SK-N-SH treated with all-trans-retinoic acid at 6 μM for 48 hours (cell line): Measurements from ENCODE around the gene TUT7.

ENCODE experiments used
- ATAC-seq: fragments of 200-7000 bp; cut with Tn5 transposase; 3 replicates; pipeline ENCODE4 v1.9.1; 2020; ENCODE audit warnings: mild to moderate bottlenecking, moderate library complexity
- ARNTL ChIP-seq: fragments of 450-650 bp; formaldehyde crosslinking; IDR thresholded peaks from 2 replicates; pipeline ENCODE4 v1.5.0; 2020; ENCODE audit warnings: low read depth, mild to moderate bottlenecking, moderate library complexity, borderline replicate concordance
- BACH2 ChIP-seq: fragments of 250-450 bp; sonication (Bioruptor Pico); IDR thresholded peaks from 2 replicates; pipeline ENCODE4 v1.9.0; 2021; ENCODE audit warnings: mild to moderate bottlenecking, borderline replicate concordance
- CSDC2 ChIP-seq: fragments of 250-450 bp; sonication (Bioruptor Pico); IDR thresholded peaks from 2 replicates; pipeline ENCODE4 v1.5.0; 2020; ENCODE audit warnings: mild to moderate bottlenecking, moderate library complexity
- ESRRG ChIP-seq: fragments of 250-450 bp; sonication (Bioruptor Pico); IDR thresholded peaks from 2 replicates; pipeline ENCODE4 v1.6.1; 2021; ENCODE audit warnings: mild to moderate bottlenecking
- GLIS3 ChIP-seq: fragments of 250-450 bp; sonication (Bioruptor Pico); IDR thresholded peaks from 2 replicates; pipeline ENCODE4 v1.5.0; 2020; ENCODE audit warnings: mild to moderate bottlenecking, moderate library complexity
- ISL1 ChIP-seq: fragments of 250-450 bp; sonication (Bioruptor Pico); IDR thresholded peaks from 2 replicates; pipeline ENCODE4 v2.1.2; 2022; ENCODE audit warnings: mild to moderate bottlenecking, moderate library complexity
- OSR1 ChIP-seq: fragments of 250-450 bp; sonication (Bioruptor Pico); IDR thresholded peaks from 2 replicates; pipeline ENCODE4 v1.8.0; 2022; ENCODE audit warnings: moderate library complexity, mild to moderate bottlenecking, inconsistent platforms
- PPARA ChIP-seq: fragments of 250-450 bp; sonication (Bioruptor Pico); IDR thresholded peaks from 2 replicates; pipeline ENCODE4 v1.5.0; 2020; ENCODE audit warnings: mild to moderate bottlenecking, borderline replicate concordance
- RARB ChIP-seq: fragments of 250-450 bp; sonication (Bioruptor Pico); IDR thresholded peaks from 2 replicates; pipeline ENCODE4 v1.8.0; 2021; ENCODE audit warnings: mild to moderate bottlenecking, moderate library complexity
- SNAI2 ChIP-seq: fragments of 250-450 bp; sonication (Bioruptor Pico); IDR thresholded peaks from 2 replicates; pipeline ENCODE4 v1.5.0; 2020; ENCODE audit warnings: mild to moderate bottlenecking, moderate library complexity
- TCF4 ChIP-seq: fragments of 250-450 bp; sonication (Bioruptor Pico); IDR thresholded peaks from 2 replicates; pipeline ENCODE4 v1.8.0; 2021; ENCODE audit warnings: mild to moderate bottlenecking, moderate library complexity, borderline replicate concordance
- TOX ChIP-seq: fragments of 250-450 bp; sonication (Bioruptor Pico); IDR thresholded peaks from 2 replicates; pipeline ENCODE4 v1.8.0; 2021; ENCODE audit warnings: mild to moderate bottlenecking, moderate library complexity, borderline replicate concordance
- ZC3H10 ChIP-seq: fragments of 250-450 bp; sonication (Bioruptor Pico); IDR thresholded peaks from 2 replicates; pipeline ENCODE4 v1.5.1; 2021; ENCODE audit warnings: mild to moderate bottlenecking, moderate library complexity
- ZFP3 ChIP-seq: fragments of 250-450 bp; sonication (Bioruptor Pico); IDR thresholded peaks from 2 replicates; pipeline ENCODE4 v1.5.0; 2020; ENCODE audit warnings: mild to moderate bottlenecking, moderate library complexity
- ZFP30 ChIP-seq: fragments of 450-650 bp; formaldehyde crosslinking; IDR thresholded peaks from 2 replicates; pipeline ENCODE4 v1.5.0; 2022; ENCODE audit warnings: mild to moderate bottlenecking, moderate library complexity
- ZNF565 ChIP-seq: fragments of 450-650 bp; formaldehyde crosslinking; conservative IDR thresholded peaks from 2 replicates; pipeline ENCODE4 v1.5.0; 2020; ENCODE audit warnings: low read depth, mild to moderate bottlenecking, moderate library complexity
- ZNF70 ChIP-seq: fragments of 450-650 bp; formaldehyde crosslinking; IDR thresholded peaks from 2 replicates; pipeline ENCODE4 v1.5.0; 2020; ENCODE audit warnings: mild to moderate bottlenecking, moderate library complexity
- TF ChIP-seq, protein P1 (sequence below): fragments of 250-450 bp; sonication (Bioruptor Pico); IDR thresholded peaks from 2 replicates; pipeline ENCODE4 v1.8.0; 2020; ENCODE audit warnings: mild to moderate bottlenecking, moderate library complexity, borderline replicate concordance
- TF ChIP-seq, protein P2 (sequence below): fragments of 250-450 bp; sonication (Bioruptor Pico); IDR thresholded peaks from 2 replicates; pipeline ENCODE4 v1.5.1; 2020; ENCODE audit warnings: low read depth, mild to moderate bottlenecking, moderate library complexity
- TF ChIP-seq, protein P3 (sequence below): fragments of 250-450 bp; sonication (Bioruptor Pico); IDR thresholded peaks from 2 replicates; pipeline ENCODE4 v1.5.0; 2020; ENCODE audit warnings: mild to moderate bottlenecking, moderate library complexity
- TF ChIP-seq, protein P4 (sequence below): fragments of 250-450 bp; sonication (Bioruptor Pico); IDR thresholded peaks from 2 replicates; pipeline ENCODE4 v1.5.1; 2021; ENCODE audit warnings: mild to moderate bottlenecking, moderate library complexity
- TF ChIP-seq, protein P5 (sequence below): fragments of 250-450 bp; sonication (Bioruptor Pico); IDR thresholded peaks from 2 replicates; pipeline ENCODE4 v1.8.0; 2021; ENCODE audit warnings: low read depth, mild to moderate bottlenecking, moderate library complexity, borderline replicate concordance

The TUT7 gene

DNA sequence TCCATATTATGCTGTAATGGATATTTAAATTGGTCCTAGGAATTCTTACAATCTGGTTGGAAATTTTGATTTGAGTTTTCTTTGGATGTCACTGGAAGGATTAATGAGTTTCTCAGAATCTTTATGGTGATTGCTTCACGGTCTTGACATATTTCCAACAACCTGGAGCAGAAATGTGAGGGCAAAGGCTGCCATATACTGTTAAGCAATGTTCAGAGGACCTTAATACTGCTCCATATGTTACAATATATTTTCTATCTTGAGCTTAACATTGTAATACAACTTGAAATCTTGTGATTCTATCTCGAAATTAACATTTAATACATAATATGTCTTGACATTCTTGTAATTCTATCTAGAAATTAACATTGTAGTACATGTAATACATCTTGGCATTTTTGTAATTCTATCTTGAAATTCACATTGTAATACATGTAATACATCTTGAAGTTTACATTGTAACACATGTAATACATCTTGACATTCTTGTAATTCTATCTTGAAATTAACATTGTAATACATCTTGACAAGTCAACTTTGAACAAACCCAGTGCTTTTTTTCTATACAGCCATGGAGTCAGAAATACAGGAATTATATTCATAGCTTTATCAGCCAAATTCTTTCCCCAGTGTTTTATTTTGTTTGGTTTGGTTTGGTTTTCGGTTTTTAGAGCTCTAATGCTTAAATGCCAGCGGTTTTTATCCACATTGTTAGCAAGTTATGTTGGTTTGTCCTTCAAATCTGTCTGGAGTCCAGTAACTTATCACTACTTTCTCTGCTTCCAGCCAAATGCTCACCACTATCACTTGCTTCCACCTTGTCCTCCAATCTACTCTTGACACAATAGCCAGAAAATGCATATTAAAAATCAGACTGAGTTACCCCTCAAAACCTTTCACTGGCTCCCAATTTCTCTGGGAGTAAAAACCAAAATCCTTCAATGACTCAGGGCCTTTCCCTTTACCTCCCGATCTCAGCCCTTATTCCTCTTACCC lies 3.0 kb upstream of the TUT7 start:
- TF ChIP-seq GLIS3 (no peak), ZNF70 (CRISPR knock-in tag) (no peak), ZFP30 (CRISPR knock-in tag) (no peak), TCF4 (CRISPR knock-in tag) (no peak), TOX (CRISPR knock-in tag) (no peak), RARB (CRISPR knock-in tag) (no peak), ESRRG (CRISPR knock-in tag) (no peak), ZNF565 (CRISPR knock-in tag) (no peak), ARNTL (CRISPR knock-in tag) (no peak)
- TF ChIP-seq, protein P1, sequence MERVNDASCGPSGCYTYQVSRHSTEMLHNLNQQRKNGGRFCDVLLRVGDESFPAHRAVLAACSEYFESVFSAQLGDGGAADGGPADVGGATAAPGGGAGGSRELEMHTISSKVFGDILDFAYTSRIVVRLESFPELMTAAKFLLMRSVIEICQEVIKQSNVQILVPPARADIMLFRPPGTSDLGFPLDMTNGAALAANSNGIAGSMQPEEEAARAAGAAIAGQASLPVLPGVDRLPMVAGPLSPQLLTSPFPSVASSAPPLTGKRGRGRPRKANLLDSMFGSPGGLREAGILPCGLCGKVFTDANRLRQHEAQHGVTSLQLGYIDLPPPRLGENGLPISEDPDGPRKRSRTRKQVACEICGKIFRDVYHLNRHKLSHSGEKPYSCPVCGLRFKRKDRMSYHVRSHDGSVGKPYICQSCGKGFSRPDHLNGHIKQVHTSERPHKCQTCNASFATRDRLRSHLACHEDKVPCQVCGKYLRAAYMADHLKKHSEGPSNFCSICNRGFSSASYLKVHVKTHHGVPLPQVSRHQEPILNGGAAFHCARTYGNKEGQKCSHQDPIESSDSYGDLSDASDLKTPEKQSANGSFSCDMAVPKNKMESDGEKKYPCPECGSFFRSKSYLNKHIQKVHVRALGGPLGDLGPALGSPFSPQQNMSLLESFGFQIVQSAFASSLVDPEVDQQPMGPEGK (CRISPR knock-in tag), result no peak
- TF ChIP-seq, protein P2, sequence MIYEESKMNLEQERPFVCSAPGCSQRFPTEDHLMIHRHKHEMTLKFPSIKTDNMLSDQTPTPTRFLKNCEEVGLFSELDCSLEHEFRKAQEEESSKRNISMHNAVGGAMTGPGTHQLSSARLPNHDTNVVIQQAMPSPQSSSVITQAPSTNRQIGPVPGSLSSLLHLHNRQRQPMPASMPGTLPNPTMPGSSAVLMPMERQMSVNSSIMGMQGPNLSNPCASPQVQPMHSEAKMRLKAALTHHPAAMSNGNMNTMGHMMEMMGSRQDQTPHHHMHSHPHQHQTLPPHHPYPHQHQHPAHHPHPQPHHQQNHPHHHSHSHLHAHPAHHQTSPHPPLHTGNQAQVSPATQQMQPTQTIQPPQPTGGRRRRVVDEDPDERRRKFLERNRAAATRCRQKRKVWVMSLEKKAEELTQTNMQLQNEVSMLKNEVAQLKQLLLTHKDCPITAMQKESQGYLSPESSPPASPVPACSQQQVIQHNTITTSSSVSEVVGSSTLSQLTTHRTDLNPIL, result no peak
- ATAC-seq, result no peak

DNA sequence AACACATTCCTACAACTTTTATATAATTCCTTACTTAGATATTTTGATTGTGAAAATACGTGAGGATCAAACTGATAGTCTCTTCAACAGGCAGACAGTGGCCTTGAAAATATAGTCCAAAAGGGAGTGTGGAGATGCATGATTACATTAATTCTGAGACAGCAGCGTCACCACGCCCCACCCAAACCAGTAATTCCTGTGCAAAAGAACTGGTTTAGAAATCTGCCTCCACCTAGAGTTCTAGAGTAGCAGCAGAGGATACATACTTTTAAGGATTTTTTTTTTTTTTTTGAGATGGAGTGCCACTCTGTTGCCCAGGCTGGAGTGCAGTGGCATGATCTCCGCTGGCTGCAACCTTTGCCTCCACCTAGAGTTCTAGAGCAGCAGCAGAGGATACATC lies 1.6 kb upstream of the TUT7 start:
- TF ChIP-seq, protein P1 (CRISPR knock-in tag), result no peak
- TF ChIP-seq SNAI2 (CRISPR knock-in tag) (no peak), ISL1 (CRISPR knock-in tag) (no peak), RARB (CRISPR knock-in tag) (no peak), ESRRG (CRISPR knock-in tag) (no peak), TOX (CRISPR knock-in tag) (no peak), BACH2 (CRISPR knock-in tag) (no peak), ZFP30 (CRISPR knock-in tag) (no peak), CSDC2 (CRISPR knock-in tag) (no peak), TCF4 (CRISPR knock-in tag) (no peak)
- TF ChIP-seq, protein P3, sequence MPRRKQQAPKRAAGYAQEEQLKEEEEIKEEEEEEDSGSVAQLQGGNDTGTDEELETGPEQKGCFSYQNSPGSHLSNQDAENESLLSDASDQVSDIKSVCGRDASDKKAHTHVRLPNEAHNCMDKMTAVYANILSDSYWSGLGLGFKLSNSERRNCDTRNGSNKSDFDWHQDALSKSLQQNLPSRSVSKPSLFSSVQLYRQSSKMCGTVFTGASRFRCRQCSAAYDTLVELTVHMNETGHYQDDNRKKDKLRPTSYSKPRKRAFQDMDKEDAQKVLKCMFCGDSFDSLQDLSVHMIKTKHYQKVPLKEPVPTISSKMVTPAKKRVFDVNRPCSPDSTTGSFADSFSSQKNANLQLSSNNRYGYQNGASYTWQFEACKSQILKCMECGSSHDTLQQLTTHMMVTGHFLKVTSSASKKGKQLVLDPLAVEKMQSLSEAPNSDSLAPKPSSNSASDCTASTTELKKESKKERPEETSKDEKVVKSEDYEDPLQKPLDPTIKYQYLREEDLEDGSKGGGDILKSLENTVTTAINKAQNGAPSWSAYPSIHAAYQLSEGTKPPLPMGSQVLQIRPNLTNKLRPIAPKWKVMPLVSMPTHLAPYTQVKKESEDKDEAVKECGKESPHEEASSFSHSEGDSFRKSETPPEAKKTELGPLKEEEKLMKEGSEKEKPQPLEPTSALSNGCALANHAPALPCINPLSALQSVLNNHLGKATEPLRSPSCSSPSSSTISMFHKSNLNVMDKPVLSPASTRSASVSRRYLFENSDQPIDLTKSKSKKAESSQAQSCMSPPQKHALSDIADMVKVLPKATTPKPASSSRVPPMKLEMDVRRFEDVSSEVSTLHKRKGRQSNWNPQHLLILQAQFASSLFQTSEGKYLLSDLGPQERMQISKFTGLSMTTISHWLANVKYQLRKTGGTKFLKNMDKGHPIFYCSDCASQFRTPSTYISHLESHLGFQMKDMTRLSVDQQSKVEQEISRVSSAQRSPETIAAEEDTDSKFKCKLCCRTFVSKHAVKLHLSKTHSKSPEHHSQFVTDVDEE, result no peak
- no peak for ATAC-seq

DNA sequence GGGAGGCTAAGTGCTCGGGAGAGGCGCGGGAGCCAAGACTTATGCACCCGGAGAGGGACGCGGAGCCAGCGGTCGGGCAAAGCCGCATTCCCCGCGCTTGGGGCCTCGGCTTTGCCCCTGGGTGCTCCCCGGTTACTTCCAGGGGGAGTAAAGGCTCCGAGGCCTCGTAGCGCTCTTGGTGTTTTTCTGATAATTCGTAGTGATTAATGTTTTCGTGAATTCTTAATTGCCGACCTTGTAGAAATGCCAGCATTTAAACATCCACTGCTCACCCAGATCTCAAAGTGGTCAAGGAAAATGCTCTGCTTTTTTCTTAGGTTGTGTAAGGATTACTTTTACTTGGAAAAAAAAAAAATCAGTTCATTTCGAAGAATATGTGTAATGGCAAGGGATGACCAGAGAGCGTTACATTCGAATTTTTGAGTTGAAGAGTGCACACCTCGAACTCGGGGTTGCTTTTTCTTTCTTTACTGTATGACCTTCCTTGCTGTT lies 654 bp upstream of the TUT7 start:
- ATAC-seq, result peak; percentile 76; the same call in 2 of the 3 replicates
- TF ChIP-seq ZC3H10 (CRISPR knock-in tag) (no peak), TOX (CRISPR knock-in tag) (no peak), PPARA (CRISPR knock-in tag) (no peak), ISL1 (CRISPR knock-in tag) (no peak), ZFP3 (CRISPR knock-in tag) (no peak), ZFP30 (CRISPR knock-in tag) (no peak), OSR1 (CRISPR knock-in tag) (no peak), BACH2 (CRISPR knock-in tag) (no peak), RARB (CRISPR knock-in tag) (no peak), CSDC2 (CRISPR knock-in tag) (no peak), ESRRG (CRISPR knock-in tag) (no peak), TCF4 (CRISPR knock-in tag) (no peak), GLIS3 (no peak)
- TF ChIP-seq, protein P2, result no peak
- TF ChIP-seq, protein P4, sequence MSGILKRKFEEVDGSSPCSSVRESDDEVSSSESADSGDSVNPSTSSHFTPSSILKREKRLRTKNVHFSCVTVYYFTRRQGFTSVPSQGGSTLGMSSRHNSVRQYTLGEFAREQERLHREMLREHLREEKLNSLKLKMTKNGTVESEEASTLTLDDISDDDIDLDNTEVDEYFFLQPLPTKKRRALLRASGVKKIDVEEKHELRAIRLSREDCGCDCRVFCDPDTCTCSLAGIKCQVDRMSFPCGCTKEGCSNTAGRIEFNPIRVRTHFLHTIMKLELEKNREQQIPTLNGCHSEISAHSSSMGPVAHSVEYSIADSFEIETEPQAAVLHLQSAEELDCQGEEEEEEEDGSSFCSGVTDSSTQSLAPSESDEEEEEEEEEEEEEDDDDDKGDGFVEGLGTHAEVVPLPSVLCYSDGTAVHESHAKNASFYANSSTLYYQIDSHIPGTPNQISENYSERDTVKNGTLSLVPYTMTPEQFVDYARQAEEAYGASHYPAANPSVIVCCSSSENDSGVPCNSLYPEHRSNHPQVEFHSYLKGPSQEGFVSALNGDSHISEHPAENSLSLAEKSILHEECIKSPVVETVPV (CRISPR knock-in tag), result no peak
- TF ChIP-seq, protein P5, sequence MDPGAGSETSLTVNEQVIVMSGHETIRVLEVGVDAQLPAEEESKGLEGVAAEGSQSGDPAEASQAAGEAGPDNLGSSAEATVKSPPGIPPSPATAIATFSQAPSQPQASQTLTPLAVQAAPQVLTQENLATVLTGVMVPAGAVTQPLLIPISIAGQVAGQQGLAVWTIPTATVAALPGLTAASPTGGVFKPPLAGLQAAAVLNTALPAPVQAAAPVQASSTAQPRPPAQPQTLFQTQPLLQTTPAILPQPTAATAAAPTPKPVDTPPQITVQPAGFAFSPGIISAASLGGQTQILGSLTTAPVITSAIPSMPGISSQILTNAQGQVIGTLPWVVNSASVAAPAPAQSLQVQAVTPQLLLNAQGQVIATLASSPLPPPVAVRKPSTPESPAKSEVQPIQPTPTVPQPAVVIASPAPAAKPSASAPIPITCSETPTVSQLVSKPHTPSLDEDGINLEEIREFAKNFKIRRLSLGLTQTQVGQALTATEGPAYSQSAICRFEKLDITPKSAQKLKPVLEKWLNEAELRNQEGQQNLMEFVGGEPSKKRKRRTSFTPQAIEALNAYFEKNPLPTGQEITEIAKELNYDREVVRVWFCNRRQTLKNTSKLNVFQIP (CRISPR knock-in tag), result no peak
